ENCODE measurements around the gene LRP6.
"Not testable (repeated sequence)": the region's sequence is repeated elsewhere in the genome, so short reads cannot be mapped to it uniquely, and the experiment has no call there.

The LRP6 gene

GRCh38 chr12:12116677-12117076 is 150.2 kb downstream of the LRP6 start:
- no peak for DNase-seq (ENCODE audit: low spot score)

- no peak for DNase-seq (ENCODE audit: low spot score)
Measured at GRCh38 chr12:12115514-12115913, 151.3 kb downstream of the LRP6 start.

GRCh38 chr12:12110923-12111555 is 155.8 kb downstream of the LRP6 start:
- DNase-seq (ENCODE audit: low spot score), result not testable (repeated sequence)

- no peak for DNase-seq (ENCODE audit: low spot score)
Measured at GRCh38 chr12:12108441-12109058, 158.3 kb downstream of the LRP6 start.

- no peak for DNase-seq (ENCODE audit: low spot score)
Measured at GRCh38 chr12:12107678-12108077, 159.2 kb downstream of the LRP6 start.

GRCh38 chr12:12099102-12099501 is 167.7 kb downstream of the LRP6 start:
- no peak for DNase-seq (ENCODE audit: low spot score)

- DNase-seq (ENCODE audit: low spot score), result no peak
Measured at GRCh38 chr12:12098691-12099015, 168.2 kb downstream of the LRP6 start.

GRCh38 chr12:12097891-12098690 is 168.8 kb downstream of the LRP6 start:
- no peak for DNase-seq (ENCODE audit: low spot score)

- DNase-seq (ENCODE audit: low spot score), result no peak
Measured at GRCh38 chr12:12095021-12095420, 171.8 kb downstream of the LRP6 start.

- DNase-seq (ENCODE audit: low spot score), result no peak
Measured at GRCh38 chr12:12094481-12094880, 172.4 kb downstream of the LRP6 start.

GRCh38 chr12:12091977-12092663 is 174.7 kb downstream of the LRP6 start:
- DNase-seq (ENCODE audit: low spot score), result peak; percentile 29

GRCh38 chr12:12091071-12091470 is 175.8 kb downstream of the LRP6 start:
- DNase-seq (ENCODE audit: low spot score), result no peak

GRCh38 chr12:12088761-12089160 is 178.1 kb downstream of the LRP6 start:
- peak; percentile 11 for DNase-seq (ENCODE audit: low spot score)

GRCh38 chr12:12088147-12088546 is 178.7 kb downstream of the LRP6 start:
- peak; percentile 41 for DNase-seq (ENCODE audit: low spot score)

GRCh38 chr12:12087693-12088034 is 179.2 kb downstream of the LRP6 start:
- DNase-seq (ENCODE audit: low spot score), result peak; percentile 54

GRCh38 chr12:12086973-12087692 is 179.7 kb downstream of the LRP6 start:
- peak; percentile 48 for DNase-seq (ENCODE audit: low spot score)

GRCh38 chr12:12086362-12086761 is 180.5 kb downstream of the LRP6 start:
- DNase-seq (ENCODE audit: low spot score), result peak; percentile 19

- peak; percentile 22 for DNase-seq (ENCODE audit: low spot score)
Measured at GRCh38 chr12:12083688-12084087, 183.2 kb downstream of the LRP6 start.

GRCh38 chr12:12081836-12082497 is 184.9 kb downstream of the LRP6 start:
- DNase-seq (ENCODE audit: low spot score), result peak; percentile 46

- no peak for DNase-seq (ENCODE audit: low spot score)
Measured at GRCh38 chr12:12079291-12079690, 187.6 kb downstream of the LRP6 start.

- no peak for DNase-seq (ENCODE audit: low spot score)
Measured at GRCh38 chr12:12072064-12072760, 194.6 kb downstream of the LRP6 start.

All from ecto neural progenitor cell (in vitro differentiated cells).